Measurements from ENCODE around the gene ELOVL5.

The ELOVL5 gene

GRCh38 chr6:53347921-53348370 lies 804 bp downstream of the ELOVL5 start:
- no peak; the same call in 1 of the 2 replicates for TF ChIP-seq ZBTB7A (IDR thresholded peaks at IDR 0.05; ENCODE audit: low read depth)
- no peak for TF ChIP-seq TEAD4 (IDR thresholded peaks at IDR 0.05)
- TF ChIP-seq FOXM1 (IDR thresholded peaks at IDR 0.05; ENCODE audit: borderline replicate concordance, low read depth): no peak
- TF ChIP-seq MAX (IDR thresholded peaks at IDR 0.05): no peak
- TF ChIP-seq TCF12 (IDR thresholded peaks at IDR 0.05; ENCODE audit: low read depth): no peak

GRCh38 chr6:53347250-53347920 lies 1.4 kb downstream of the ELOVL5 start:
- no peak for TF ChIP-seq NFIC (IDR thresholded peaks at IDR 0.05)
- 0 out of 2 replicates have a peak, but pooled peaks have one; percentile 7 for TF ChIP-seq TCF12 (IDR thresholded peaks at IDR 0.05; ENCODE audit: low read depth)

GRCh38 chr6:53344969-53345368 lies 3.8 kb downstream of the ELOVL5 start:
- TF ChIP-seq EGR1 (IDR thresholded peaks at IDR 0.05): no peak
- TF ChIP-seq TCF12 (IDR thresholded peaks at IDR 0.05; ENCODE audit: low read depth): no peak
- TF ChIP-seq REST (IDR thresholded peaks at IDR 0.05; ENCODE audit: low read depth): no peak
- TF ChIP-seq EP300 (IDR thresholded peaks at IDR 0.05; ENCODE audit: borderline replicate concordance): no peak
- no peak for TF ChIP-seq FOXM1 (IDR thresholded peaks at IDR 0.05; ENCODE audit: borderline replicate concordance, low read depth)
- no peak for TF ChIP-seq NFIC (IDR thresholded peaks at IDR 0.05)
- TF ChIP-seq MAX (IDR thresholded peaks at IDR 0.05): no peak
- no peak for TF ChIP-seq TAF1 (IDR thresholded peaks at IDR 0.05; ENCODE audit: low read depth)

GRCh38 chr6:53343092-53343491 lies 5.7 kb downstream of the ELOVL5 start:
- TF ChIP-seq REST (IDR thresholded peaks at IDR 0.05; ENCODE audit: low read depth): no peak
- TF ChIP-seq RAD21 (IDR thresholded peaks at IDR 0.05; ENCODE audit: low read depth): no peak
- TF ChIP-seq TAF1 (IDR thresholded peaks at IDR 0.05; ENCODE audit: low read depth): no peak
- TF ChIP-seq ZBTB7A (IDR thresholded peaks at IDR 0.05; ENCODE audit: low read depth): no peak
- no peak for TF ChIP-seq USF1 (IDR thresholded peaks at IDR 0.05)
- TF ChIP-seq EP300 (IDR thresholded peaks at IDR 0.05; ENCODE audit: borderline replicate concordance): no peak
- TF ChIP-seq CEBPB (IDR thresholded peaks at IDR 0.05): no peak
- TF ChIP-seq TCF12 (IDR thresholded peaks at IDR 0.05; ENCODE audit: low read depth): no peak
- no peak for TF ChIP-seq TEAD4 (IDR thresholded peaks at IDR 0.05)
- TF ChIP-seq YY1 (IDR thresholded peaks at IDR 0.05; ENCODE audit: low read depth): no peak
- TF ChIP-seq MAX (IDR thresholded peaks at IDR 0.05): no peak
- no peak for TF ChIP-seq CREB1 (IDR thresholded peaks at IDR 0.05; ENCODE audit: low read depth)
- TF ChIP-seq NFIC (IDR thresholded peaks at IDR 0.05): no peak

- TF ChIP-seq CREB1 (IDR thresholded peaks at IDR 0.05; ENCODE audit: low read depth) (no peak), USF1 (IDR thresholded peaks at IDR 0.05) (no peak), TCF12 (IDR thresholded peaks at IDR 0.05; ENCODE audit: low read depth) (no peak), CEBPB (IDR thresholded peaks at IDR 0.05) (no peak), TAF1 (IDR thresholded peaks at IDR 0.05; ENCODE audit: low read depth) (no peak), NFIC (IDR thresholded peaks at IDR 0.05) (no peak), EP300 (IDR thresholded peaks at IDR 0.05; ENCODE audit: borderline replicate concordance) (no peak)
Observed at GRCh38 chr6:53342217-53342616, 6.5 kb downstream of the ELOVL5 start.

GRCh38 chr6:53340536-53340935 lies 8.2 kb downstream of the ELOVL5 start:
- TF ChIP-seq FOXM1 (IDR thresholded peaks at IDR 0.05; ENCODE audit: borderline replicate concordance, low read depth): no peak
- TF ChIP-seq CREB1 (IDR thresholded peaks at IDR 0.05; ENCODE audit: low read depth): no peak
- no peak for TF ChIP-seq MAX (IDR thresholded peaks at IDR 0.05)

Data from Ishikawa (cell line).